GM19468 (cell line): Measurements from ENCODE around the gene AXL.
A peak's percentile ranks its signal among the peaks of the same experiment; 100 is the strongest.

Experiments used
- ATAC-seq: cut with Tn5 transposase; IDR thresholded peaks from one replicate; pipeline ENCODE4 v1.9.1; 2021; ENCODE audit warnings: mild to moderate bottlenecking, moderate library complexity, moderate number of reproducible peaks; ENCODE audit not compliant: unreplicated experiment; ENCODE audit errors: extremely low read depth

AXL gene

DNA sequence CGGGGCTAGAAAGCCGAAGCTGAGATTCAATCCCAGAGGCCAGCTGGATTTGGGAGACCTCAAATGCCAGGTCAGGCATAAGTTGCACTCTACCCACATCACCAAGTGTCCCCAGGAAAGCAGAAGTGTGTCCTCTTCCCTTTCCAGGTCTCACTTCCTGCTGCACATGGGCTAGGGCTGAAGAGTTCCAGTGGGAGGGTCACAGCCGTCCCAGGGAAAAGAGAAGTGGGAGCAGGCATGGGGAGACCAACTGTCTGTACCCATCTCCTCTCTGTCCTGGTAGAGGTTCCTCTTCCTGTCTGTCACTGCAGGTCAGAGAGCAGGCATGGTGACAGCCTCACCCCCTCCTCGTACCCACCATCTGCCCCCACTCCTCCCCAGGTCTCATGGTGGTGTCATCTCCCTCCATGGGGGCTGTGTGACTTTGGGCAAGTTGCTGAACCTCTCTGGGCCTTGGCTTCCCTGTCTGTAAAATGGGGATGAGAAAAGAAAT is 14.8 kb downstream of the AXL start:
- no peak for ATAC-seq

DNA sequence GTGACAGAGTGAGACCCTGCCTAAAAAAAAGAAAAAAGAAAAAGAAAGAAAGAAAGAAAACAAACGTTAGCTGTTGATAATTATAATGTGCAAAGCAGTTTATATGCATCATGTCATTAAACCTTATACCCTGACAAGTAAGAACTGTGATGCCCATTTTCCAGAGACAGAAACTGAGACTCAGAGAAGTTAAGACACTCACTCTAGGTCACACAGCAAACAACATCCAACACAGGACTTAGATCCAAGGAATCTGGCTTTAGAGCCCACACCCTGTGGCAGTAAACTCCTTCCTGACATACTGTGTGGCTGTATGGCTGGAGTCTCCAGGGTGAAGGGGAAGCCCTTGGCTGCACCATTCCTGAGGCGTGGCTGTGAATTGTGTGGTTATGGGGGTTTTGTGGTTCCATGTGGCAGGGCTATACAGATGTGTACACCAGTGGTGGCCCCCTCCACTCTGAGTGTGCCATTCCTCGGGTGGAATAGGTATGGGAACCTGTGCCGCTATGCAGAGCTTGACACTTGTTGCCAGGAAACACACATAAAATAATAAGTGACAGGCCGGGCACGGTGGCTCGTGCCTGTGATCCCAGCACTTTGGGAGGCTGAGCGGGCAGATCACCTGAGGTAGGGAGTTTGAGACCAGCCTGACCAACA is 15.6 kb downstream of the AXL start:
- no peak for ATAC-seq

DNA sequence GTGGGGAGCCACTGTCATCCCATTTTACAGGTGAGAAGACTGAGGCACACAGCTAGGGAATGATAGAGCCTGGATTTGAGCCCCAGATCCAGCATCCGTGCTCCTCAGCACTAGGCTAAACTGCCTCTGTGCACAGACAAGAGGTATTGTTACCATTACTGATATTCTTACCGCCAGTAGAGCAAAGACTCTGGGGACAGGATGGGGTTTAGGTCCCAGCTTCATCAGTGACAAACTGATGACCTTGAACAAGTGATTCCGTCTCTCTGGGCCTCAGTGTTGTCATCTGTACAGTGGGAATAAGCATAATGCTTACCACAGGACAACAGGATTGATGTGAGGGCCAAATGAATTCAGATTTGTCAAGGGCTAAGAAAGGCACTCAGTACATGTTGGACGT is 16.5 kb downstream of the AXL start:
- ATAC-seq: no peak

DNA sequence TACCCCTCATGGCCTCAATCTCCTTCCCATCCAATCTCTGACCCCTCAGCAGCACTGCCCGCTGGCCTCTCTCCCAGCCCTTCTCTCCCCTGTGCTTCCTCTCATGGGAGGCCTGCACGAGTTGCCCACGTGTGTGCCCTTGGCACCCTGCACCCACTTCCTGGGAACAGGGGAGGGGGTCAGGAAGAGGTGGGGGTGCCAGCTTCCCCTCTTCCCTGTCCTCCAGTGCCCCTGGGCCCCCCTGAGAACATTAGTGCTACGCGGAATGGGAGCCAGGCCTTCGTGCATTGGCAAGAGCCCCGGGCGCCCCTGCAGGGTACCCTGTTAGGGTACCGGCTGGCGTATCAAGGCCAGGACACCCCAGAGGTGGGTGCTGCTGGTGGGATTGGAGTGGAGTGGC is 19.2 kb downstream of the AXL start:
- no peak for ATAC-seq

DNA sequence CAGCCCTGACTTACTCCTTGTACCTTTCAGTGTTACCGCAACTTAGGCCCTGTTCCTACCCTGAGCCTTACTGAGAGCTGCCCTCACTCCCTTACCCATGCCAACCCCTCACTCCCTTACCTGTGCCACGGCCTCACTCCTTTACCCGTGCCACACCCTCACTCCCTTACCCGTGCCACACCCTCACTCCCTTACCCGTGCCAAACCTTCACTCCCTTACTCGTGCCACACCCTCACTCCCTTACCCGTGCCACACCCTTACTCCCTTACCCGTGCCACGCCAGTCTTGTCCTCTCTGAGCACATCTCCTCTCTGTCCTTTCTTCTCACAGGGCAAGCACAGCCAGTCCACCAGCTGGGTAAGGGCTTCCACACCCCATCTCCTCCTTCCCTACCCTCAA is 20.3 kb downstream of the AXL start:
- ATAC-seq: no peak

DNA sequence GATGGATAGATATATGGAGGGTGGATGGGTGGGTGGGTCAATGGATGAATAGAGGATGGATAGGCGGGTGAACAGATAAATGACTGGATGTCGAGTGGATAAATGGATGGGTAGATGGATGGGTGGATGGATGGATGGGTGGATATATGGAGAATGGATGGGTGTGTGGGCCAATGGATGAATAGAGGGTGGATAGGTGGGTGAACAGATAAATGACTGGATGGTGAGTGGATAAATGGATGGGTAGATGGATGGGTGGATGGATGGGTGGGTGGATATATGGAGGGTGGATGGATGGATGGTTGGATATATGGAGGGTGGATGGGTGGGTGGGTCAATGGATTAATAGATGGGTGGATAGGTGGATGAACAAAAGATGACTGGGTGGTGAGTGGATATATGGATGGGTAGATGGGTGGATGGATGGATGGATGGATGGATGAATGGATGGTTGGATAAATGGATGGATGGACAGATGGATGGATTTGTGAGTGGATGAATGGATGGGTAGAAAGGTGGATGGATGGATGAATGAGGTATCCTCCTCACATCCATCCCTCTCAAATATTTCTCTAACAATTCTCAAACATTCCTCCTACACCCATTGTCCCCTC is 21.0 kb downstream of the AXL start:
- no peak for ATAC-seq

DNA sequence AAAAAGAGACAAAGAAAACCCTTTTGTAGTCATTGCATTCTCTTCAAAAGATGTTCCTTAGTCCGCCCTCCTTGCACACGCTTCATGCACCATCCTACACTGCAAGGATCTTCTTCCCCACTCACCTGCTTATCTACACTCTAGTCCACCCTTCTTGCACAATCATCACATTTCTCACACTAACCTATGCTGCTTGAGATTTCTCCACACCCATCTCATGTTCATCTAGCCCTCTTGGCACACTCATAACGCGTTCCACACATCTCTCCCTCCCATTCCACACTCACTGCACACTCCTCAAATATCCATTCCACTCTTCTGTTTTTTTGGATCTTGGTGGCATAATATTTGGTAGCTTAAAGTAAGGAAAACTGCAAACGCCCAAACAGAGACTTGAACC is 22.8 kb downstream of the AXL start:
- ATAC-seq: no peak

DNA sequence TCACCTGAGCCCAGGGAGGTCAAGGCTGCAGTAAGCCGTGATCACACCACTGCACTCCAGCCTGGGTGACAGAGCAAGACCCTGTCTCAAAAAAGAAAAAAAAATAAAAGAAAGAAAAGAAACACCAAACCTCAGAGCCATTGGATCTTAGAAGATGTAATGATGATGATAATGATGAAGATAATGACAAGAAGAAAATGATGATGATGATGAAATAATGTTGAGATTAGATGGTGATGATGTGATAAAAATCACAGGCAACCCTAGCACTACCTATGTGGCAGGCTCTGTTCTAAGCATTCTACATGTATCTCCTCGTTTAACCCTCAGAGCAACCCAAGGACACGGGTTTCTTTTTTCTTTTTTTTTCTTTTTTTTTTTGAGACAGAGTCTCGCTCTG is 25.1 kb downstream of the AXL start:
- ATAC-seq: no peak

DNA sequence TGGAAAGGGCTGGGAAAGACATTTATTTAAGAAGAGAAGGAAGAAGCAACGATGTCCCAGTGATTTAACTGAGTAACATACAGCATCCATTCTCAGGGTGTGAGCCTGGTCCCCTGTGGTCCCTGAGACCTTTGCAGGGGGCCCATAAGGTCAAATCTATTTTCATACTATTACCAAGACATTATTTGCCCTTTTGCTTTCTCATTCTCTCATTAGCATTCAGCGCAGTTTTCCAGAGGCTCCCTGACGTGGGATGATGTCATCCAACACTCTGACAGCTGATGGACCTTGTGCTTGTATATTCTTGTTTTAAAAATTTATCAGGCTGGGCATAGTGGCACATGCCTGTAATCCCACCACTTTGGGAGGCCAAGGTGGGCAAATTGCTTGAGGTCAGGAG is 26.8 kb downstream of the AXL start:
- ATAC-seq: no peak

DNA sequence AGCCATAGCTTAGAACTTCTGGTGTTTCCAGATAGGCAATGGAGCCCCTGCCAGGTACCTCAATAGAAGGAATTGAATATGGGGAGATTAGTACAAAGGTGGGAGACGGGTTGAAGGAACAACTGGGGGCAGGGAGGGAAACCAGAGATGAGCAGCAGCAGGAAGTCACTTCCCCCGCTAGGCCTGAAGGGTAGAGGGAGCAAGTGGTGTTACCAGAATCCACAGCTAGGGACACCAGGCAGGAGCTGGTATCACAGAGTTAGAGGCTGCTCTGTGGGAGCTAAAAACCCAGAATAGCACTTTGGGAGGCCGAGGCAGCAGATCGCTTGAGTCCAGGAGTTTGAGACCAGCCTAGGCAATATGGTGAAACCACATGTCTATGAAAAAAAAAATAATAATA is 29.9 kb downstream of the AXL start:
- no peak for ATAC-seq

DNA sequence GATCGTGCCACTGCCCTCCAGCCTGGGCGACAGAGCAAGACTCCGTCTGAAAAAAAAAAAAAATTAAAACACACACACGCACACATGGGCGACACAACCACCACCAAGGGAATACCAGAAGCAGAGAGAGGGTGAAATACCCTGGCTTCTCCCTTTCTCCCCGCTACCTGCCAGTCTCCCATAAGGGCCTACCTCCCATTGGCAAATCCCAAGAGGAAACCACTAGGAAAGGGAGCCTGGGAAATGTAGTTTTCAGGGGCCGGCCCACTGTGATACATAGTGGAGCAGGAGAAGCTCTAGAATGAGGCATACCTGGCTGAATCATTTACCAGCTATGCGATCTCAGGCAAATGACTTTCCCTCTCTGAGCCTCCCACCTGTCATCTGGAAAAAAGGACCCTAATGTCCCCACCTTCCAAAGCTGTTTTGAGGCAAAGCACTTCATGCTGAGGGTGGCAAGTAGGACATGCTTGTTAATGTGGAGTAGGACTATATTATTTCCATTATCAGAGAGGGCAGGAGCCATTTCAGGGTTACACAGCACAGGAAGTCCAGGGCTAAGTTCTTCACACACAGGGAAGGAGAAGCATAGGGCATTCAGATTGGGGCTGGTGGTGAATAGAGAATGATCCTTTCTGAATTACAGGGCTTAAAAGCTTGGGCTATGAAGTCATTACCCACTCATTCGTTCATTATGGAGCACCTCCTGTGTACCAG is 30.8 kb downstream of the AXL start:
- no peak for ATAC-seq

DNA sequence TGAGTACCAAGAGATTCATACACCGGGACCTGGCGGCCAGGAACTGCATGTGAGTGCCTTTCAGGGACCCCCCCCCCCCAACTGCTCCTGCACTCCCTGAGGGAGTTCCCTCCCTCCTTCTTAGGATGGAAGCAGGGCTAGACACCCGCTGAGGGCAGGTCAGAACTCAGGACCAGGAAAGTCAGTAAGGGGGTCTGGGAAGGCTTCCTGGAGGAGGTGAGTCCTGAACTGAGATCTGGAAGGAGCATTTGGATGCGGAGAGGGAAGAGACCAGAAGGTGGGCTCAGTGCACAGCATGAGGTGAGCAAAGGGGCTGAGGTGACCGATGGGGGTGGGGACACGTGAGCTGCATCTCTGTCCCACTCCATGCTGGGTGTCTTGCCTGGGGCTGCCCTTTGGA is 34.6 kb downstream of the AXL start:
- ATAC-seq: no peak

DNA sequence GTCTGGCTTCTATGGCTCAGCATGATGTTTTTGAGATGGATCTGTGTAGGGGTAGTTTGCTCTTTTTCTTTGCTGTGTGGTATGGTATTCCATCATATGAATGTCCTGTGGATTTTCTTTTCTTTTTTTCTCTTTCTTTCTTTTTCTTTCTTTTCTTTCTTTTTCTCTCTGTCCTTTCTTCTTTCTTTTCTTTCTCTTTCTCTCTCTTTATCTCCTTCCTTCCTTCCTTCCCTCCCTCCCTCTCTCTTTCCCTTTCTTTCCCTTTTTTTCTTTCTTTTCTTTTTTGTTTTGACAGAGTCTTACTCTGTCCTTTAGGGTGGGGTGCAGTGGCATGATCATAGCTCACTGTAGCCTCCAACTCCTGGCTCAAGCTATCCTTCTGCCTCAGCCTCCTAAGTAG is 36.1 kb downstream of the AXL start:
- ATAC-seq: no peak

DNA sequence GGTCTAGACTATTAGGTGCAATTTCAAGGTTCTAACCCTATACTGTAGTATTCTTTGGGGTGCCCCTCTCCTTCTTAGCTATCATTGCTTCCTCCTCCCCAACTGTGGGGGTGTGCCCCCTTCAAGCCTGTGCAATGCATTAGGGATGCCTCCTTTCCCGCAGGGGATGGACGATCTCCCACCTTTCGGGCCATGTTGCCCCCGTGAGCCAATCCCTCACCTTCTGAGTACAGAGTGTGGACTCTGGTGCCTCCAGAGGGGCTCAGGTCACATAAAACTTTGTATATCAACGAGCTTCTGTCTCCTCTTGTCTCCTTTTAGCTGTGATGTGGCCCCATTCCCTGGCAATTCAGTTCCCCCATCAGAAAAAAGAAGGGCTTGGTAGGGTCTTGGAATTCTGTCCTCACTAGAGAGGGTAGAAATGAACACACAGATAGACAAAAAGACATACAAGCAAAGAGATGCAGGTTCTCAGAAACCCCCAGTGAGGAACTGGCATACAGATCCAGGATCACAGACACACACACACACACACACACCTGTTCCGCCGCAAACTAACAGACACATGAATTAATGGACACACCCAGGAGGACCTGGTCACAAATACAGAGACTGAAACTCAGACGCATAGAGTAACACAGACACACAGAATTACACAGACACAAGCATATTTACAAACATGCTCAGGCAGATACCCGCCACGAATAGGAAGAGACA is 42.6 kb downstream of the AXL start:
- ATAC-seq: no peak

DNA sequence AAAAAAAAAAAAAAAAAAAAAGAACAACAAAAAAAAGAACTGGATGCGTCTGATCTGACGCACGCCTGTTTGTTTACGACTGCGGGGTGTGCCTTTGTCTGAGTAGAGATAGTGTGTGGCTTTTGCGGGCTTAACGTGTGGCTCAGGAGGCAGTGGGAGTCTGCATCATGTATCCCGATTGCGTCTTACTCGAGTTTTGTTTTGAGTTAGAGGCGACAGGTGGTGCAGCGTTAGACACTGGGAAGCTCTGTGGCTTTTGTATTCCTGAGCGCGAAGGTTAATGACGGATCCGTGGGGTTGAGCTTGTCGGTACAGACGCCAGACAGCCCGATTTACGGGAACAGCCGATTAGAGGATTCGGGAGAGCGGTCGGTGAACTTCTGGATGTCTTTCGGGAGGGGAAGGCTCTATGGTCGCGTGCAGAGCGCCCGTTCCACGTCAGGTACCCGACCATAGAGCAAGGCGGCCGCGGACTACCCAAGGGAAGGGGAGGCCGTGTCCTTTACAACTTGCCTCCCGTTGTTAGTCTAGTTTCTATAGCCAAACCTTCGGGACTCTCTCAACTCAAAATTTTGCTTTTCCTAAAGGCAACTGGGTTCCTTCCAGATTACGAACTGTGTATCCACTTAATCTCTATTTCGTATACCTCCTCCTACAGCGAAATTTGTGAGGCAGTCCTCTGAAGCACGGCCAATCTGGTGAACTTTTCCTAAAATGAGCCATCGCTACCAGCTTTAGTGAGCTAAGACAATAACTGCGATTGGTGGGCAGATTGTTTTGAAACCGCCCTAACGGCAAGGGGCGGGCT is 44.2 kb downstream of the AXL start:
- ATAC-seq: no peak

DNA sequence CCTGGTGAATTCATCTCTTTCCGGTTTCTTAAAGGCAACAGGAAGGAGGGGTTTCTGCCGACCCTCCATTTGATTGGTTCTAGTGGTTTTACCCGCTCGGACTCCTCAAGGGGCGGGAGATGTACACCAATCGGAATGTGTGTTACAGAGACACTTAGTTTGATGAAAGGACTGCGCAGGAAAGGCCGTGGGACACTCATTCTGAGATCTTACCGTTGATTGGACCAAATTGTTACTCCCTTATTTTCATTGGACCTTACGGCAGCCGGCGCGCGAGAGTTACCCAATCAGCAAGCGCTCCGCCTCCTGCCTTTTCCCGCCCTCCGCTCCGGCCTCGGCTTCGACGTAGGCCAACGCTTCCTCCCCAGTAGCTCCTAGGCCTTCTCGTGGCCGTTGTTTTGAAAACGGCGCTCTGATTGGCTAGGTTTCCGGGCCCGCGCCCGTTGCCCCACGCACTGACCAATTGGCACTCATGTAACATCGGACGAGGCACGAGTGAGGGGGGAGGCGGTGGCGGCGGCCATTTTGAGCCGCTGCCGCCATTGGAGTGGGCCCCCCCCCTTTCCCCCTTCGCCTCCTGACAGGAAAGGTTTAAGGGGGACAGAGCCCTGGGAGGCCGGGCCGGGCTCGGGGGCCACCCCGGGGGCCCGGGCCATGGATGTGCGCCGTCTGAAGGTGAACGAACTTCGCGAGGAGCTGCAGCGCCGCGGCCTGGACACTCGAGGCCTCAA is 45.0 kb downstream of the AXL start, which contains the start of gene HNRNPUL1:
Gene HNRNPUL1 (plus strand): TSS at position 523 of the 731 bp plus-strand sequence. CDS start 132 bp downstream, at position 655.
- peak; percentile 64 for ATAC-seq

DNA sequence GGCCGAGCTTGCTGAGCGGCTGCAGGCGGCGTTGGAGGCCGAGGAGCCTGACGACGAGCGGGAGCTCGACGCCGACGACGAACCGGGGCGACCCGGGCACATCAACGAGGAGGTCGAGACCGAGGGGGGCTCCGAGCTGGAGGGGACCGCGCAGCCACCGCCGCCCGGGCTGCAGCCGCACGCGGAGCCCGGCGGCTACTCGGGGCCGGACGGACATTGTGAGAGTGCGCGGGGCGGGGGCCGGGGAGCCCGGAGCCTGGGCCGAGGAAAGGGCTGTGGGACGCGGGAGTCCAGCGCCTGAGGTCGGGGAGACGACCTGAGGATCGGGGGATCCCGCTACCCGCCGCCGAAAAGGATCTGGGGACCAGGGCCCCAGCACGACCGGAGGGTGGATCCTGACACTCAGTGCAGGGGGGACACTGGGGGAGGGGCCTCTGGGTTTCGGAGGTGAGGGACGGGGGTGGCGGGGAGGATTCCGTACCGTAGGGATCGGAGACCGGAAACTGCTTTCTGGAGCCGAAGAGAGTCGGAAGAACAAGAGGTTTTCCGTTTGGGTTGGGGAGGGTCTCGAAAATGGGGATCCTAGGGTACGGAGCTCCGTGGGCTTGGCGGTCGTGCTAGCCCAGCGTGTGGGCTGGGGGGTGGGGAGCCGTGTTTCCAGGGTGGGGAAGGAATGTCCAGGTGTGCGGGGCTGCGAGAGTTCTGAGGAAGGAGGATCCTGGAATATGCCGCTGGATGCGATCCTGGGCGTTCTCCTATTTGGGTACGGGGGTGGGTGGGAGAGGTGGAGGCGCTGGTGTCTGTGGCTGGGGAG is 45.8 kb downstream of the AXL start:
- no peak for ATAC-seq

DNA sequence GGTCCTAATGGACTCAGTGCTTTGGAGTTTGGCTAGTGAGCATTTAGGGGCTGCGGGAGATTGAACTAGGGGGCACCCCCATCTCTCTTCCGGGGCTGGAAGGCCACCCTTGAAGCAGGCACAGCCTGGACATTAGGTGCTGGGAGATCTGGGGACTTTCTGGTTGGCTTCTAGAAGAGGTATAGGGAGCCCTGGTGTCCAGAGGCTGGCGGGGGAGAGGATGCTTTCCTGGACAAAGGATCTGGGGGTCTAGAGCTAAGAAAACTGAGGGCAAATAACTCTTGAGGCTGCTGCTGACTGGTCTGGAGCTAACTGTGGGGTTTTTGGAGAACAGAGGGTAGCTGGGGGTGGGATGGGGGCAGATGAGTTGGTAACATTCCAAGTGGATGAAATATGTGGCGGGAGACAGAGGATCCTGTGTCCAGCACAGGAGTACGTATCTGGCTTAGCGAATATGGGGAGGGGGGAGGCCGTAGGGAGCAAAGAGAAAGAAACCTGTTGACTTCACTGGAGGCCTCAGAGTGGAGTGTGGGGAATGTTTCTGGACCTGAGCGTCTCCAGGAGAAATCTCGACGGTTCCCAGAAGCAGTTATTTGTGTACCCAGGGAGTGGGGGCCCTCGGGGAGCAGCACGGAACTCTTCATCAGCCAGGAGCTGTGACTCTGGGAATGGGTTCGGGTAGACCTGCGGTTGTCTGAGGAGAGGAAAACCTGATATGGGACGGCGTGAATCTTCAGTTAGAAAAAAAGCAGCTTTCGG is 46.6 kb downstream of the AXL start:
- no peak for ATAC-seq
